IgD-negative memory B cell (primary cell): Measurements from ENCODE around the gene SPSB4. TPM values are rescaled to one million over a fixed set of nuclear protein-coding genes. Genes with fewer than 3 reads are reported as not detected.

Source experiments
- H3K27ac Mint-ChIP-seq, 3 donors: one replicate each; pipeline ENCODE4 v1.8.0; 2020 to 2022; ENCODE audit warnings: mild to moderate bottlenecking in 3 of 3, mixed read lengths in 3 of 3, moderate library complexity in 1 of 3
- H3K27me3 Mint-ChIP-seq: one replicate; pipeline ENCODE4 v1.8.0; 2021; ENCODE audit warnings: mixed read lengths
- H3K36me3 Mint-ChIP-seq: one replicate; pipeline ENCODE4 v1.8.0; 2020; ENCODE audit warnings: mild to moderate bottlenecking, mixed read lengths
- H3K4me1 Mint-ChIP-seq, 3 donors: one replicate each; pipeline ENCODE4 v1.8.0; 2020 to 2022; ENCODE audit warnings: mixed read lengths in 3 of 3, mild to moderate bottlenecking in 1 of 3
- H3K4me3 Mint-ChIP-seq, 4 donors: one replicate each; pipeline ENCODE4 v1.8.0; 2020 to 2022; ENCODE audit warnings: mild to moderate bottlenecking in 4 of 4, mixed read lengths in 4 of 4, moderate library complexity in 3 of 4
- H3K9me3 Mint-ChIP-seq, 3 donors: one replicate each; pipeline ENCODE4 v1.8.0; 2020 to 2021; ENCODE audit warnings: mixed read lengths in 3 of 3, mild to moderate bottlenecking in 1 of 3
- polyA plus RNA-seq: library from polyadenylated mRNA; unstranded; fragments of 300-500 nt; fragmentation: Illumina TruSeq; gene quantifications from one replicate; pipeline ENCODE4 v1.2.3, GENCODE V29; 2021

Gene SPSB4
- polyA plus RNA-seq, 1 donor from 2014 or later = not detected

GRCh38 chr3:141044695-141045641, 6.2 kb upstream of the SPSB4 start:
- Mint-ChIP-seq H3K4me1 (peaks cover 0 to 2% (median 0%) of the 10 kb centered on the region in 3 donors), H3K4me3 (no peak overlapping the region), H3K27me3 (peaks cover 21% of the 10 kb centered on the region), H3K36me3 (no peaks in the 10 kb centered on the region), H3K9me3 (no peaks in the 10 kb centered on the region), H3K27ac (peak overlapping the region in 1 of 3 donors; percentile 16)

- Mint-ChIP-seq H3K27me3 (peaks cover 29% of the 10 kb centered on the region), H3K4me3 (no peak overlapping the region), H3K4me1 (peaks cover 0 to 7% (median 5%) of the 10 kb centered on the region in 3 donors), H3K36me3 (no peaks in the 10 kb centered on the region), H3K9me3 (no peaks in the 10 kb centered on the region), H3K27ac (no peak overlapping the region)
Measured at GRCh38 chr3:141045849-141046248, 5.3 kb upstream of the SPSB4 start.

- no peaks in the 10 kb centered on the region for H3K9me3 Mint-ChIP-seq
- no peaks in the 10 kb centered on the region for H3K36me3 Mint-ChIP-seq
- H3K27ac Mint-ChIP-seq = no peak overlapping the region
- peaks cover 34% of the 10 kb centered on the region for H3K27me3 Mint-ChIP-seq
- H3K4me1 Mint-ChIP-seq = peaks cover 0 to 8% (median 8%) of the 10 kb centered on the region in 3 donors
- H3K4me3 Mint-ChIP-seq = no peak overlapping the region
Measured at GRCh38 chr3:141047168-141047567, 4.0 kb upstream of the SPSB4 start.

GRCh38 chr3:141049681-141050080, 1.5 kb upstream of the SPSB4 start:
- H3K4me3 Mint-ChIP-seq = peak overlapping the region in 1 of 4 donors; percentile 69
- no peaks in the 10 kb centered on the region for H3K36me3 Mint-ChIP-seq
- peaks cover 0 to 11% (median 8%) of the 10 kb centered on the region in 3 donors for H3K4me1 Mint-ChIP-seq
- no peak overlapping the region for H3K27ac Mint-ChIP-seq
- no peaks in the 10 kb centered on the region for H3K9me3 Mint-ChIP-seq
- peaks cover 39% of the 10 kb centered on the region for H3K27me3 Mint-ChIP-seq

- Mint-ChIP-seq H3K9me3 (no peaks in the 10 kb centered on the region), H3K4me1 (peaks cover 0 to 11% (median 8%) of the 10 kb centered on the region in 3 donors), H3K4me3 (peak overlapping the region in 1 of 4 donors; percentile 19), H3K27me3 (peaks cover 35% of the 10 kb centered on the region), H3K36me3 (no peaks in the 10 kb centered on the region), H3K27ac (no peak overlapping the region)
Measured at GRCh38 chr3:141051443-141052200, 475 bp downstream of the SPSB4 start.

- H3K4me3 Mint-ChIP-seq = peak overlapping the region in 2 of 4 donors; percentile 69 to 70
- peaks cover 33% of the 10 kb centered on the region for H3K27me3 Mint-ChIP-seq
- no peaks in the 10 kb centered on the region for H3K36me3 Mint-ChIP-seq
- H3K27ac Mint-ChIP-seq = no peak overlapping the region
- H3K9me3 Mint-ChIP-seq = no peaks in the 10 kb centered on the region
- peaks cover 0 to 11% (median 8%) of the 10 kb centered on the region in 3 donors for H3K4me1 Mint-ChIP-seq
Measured at GRCh38 chr3:141052201-141053069, 1.3 kb downstream of the SPSB4 start.

GRCh38 chr3:141055136-141055535, 4.0 kb downstream of the SPSB4 start:
- H3K9me3 Mint-ChIP-seq = peaks cover 0 to 4% (median 3%) of the 10 kb centered on the region in 3 donors
- peaks cover 0 to 11% (median 5%) of the 10 kb centered on the region in 3 donors for H3K4me1 Mint-ChIP-seq
- H3K27me3 Mint-ChIP-seq = peaks cover 17% of the 10 kb centered on the region
- peak overlapping the region in 2 of 3 donors; percentile 41 to 62 for H3K27ac Mint-ChIP-seq
- no peak overlapping the region for H3K4me3 Mint-ChIP-seq
- H3K36me3 Mint-ChIP-seq = no peaks in the 10 kb centered on the region

GRCh38 chr3:141055536-141056445, 4.6 kb downstream of the SPSB4 start:
- peak overlapping the region in 1 of 4 donors; percentile 66 for H3K4me3 Mint-ChIP-seq
- H3K9me3 Mint-ChIP-seq = peaks cover 0 to 4% (median 3%) of the 10 kb centered on the region in 3 donors
- H3K36me3 Mint-ChIP-seq = no peaks in the 10 kb centered on the region
- H3K27ac Mint-ChIP-seq = peak overlapping the region in 1 of 3 donors; percentile 62
- peaks cover 0 to 7% (median 1%) of the 10 kb centered on the region in 3 donors for H3K4me1 Mint-ChIP-seq
- peaks cover 12% of the 10 kb centered on the region for H3K27me3 Mint-ChIP-seq

GRCh38 chr3:141056751-141057171, 5.6 kb downstream of the SPSB4 start:
- Mint-ChIP-seq H3K36me3 (no peaks in the 10 kb centered on the region), H3K9me3 (peaks cover 0 to 4% (median 3%) of the 10 kb centered on the region in 3 donors), H3K4me1 (peaks cover 0 to 5% (median 0%) of the 10 kb centered on the region in 3 donors), H3K27ac (no peak overlapping the region), H3K4me3 (no peak overlapping the region), H3K27me3 (peaks cover 11% of the 10 kb centered on the region)

- Mint-ChIP-seq H3K4me3 (no peak overlapping the region), H3K36me3 (no peaks in the 10 kb centered on the region), H3K27me3 (peaks cover 6% of the 10 kb centered on the region), H3K27ac (no peak overlapping the region), H3K9me3 (peaks cover 1 to 4% (median 3%) of the 10 kb centered on the region in 3 donors), H3K4me1 (peaks cover 0 to under 1% (median 0%) of the 10 kb centered on the region in 3 donors)
Measured at GRCh38 chr3:141057436-141057835, 6.3 kb downstream of the SPSB4 start.

- no peak overlapping the region for H3K4me3 Mint-ChIP-seq
- peaks cover 4% of the 10 kb centered on the region for H3K27me3 Mint-ChIP-seq
- no peaks in the 10 kb centered on the region for H3K4me1 Mint-ChIP-seq
- H3K9me3 Mint-ChIP-seq = peaks cover 1 to 4% (median 3%) of the 10 kb centered on the region in 3 donors
- H3K36me3 Mint-ChIP-seq = no peaks in the 10 kb centered on the region
- H3K27ac Mint-ChIP-seq = no peak overlapping the region
Measured at GRCh38 chr3:141057946-141058800, 7.0 kb downstream of the SPSB4 start.

- Mint-ChIP-seq H3K4me3 (no peak overlapping the region), H3K36me3 (no peaks in the 10 kb centered on the region), H3K27ac (no peak overlapping the region), H3K4me1 (no peaks in the 10 kb centered on the region), H3K9me3 (peaks cover 1 to 4% (median 3%) of the 10 kb centered on the region in 3 donors), H3K27me3 (peaks cover 7% of the 10 kb centered on the region)
Measured at GRCh38 chr3:141058996-141059395, 7.8 kb downstream of the SPSB4 start.

GRCh38 chr3:141059816-141060215, 8.7 kb downstream of the SPSB4 start:
- peaks cover 1 to 4% (median 3%) of the 10 kb centered on the region in 3 donors for H3K9me3 Mint-ChIP-seq
- H3K4me1 Mint-ChIP-seq = no peaks in the 10 kb centered on the region
- H3K36me3 Mint-ChIP-seq = no peaks in the 10 kb centered on the region
- H3K27ac Mint-ChIP-seq = no peak overlapping the region
- peaks cover 10% of the 10 kb centered on the region for H3K27me3 Mint-ChIP-seq
- no peak overlapping the region for H3K4me3 Mint-ChIP-seq
